ENCODE measurements around the gene DERL3.
"Not testable (repeated sequence)": the region's sequence is repeated elsewhere in the genome, so short reads cannot be mapped to it uniquely, and the experiment has no call there.

Gene DERL3

DNA sequence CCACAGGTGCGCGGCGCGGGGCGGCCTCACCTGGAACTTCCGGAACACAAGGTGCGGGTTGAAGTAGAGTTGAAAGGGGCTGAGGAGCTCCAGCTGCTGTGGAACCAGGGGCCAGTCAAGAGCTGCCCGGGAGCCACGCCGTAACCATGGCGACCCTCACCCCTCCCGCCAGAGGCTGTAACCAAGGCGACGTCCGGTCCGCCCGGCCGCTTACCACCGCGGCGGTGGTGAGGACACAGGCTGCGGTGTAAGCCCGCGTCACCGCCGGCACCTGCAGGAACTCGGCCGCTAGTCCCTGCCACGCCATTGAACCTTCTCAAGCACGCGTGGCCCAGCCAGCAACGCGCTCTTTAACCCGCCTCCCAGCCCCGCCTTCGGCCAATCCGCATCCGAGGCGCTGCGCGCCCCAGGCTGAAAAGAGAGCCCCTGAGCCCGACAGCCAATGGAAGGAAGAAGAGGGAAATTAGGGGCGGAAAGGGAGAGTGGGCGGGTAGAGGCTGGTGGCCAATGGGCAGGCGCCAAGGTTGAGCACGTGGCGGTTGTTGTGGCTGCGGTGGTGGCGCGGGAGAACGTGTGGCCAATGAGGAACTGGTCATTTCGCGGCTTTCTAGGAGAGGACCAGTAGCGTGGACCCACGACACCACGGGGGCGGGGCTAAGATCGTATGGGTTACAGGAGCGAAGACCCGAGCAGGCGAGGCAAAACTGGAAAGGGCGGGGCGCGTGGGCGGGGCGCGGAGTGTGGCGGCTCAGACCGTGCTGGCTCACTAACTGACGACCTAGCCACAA, at the start of gene DERL3:
Gene DERL3, minus strand, starts transcription at position 326 of the 788 bp plus-strand sequence. Its CDS starts 19 bp downstream, at position 307.
- Histone ChIP-seq H3K9ac (ENCODE audit: low read length) (no peak within 1 kb of the TSS), H3K4me3 (ENCODE audit: low read depth in 1 of 2, low read length in 2 of 2) (peak within 1 kb of the TSS; percentile 41 to 50), H3K4me1 (ENCODE audit: insufficient read depth, low read length) (peaks cover 11% of the 10 kb centered on the region), H3K27me3 (ENCODE audit: control insufficient read depth in 1 of 2, insufficient read depth in 2 of 2, low read length in 2 of 2) (peaks cover 0 to 4% of the 10 kb centered on the region in 2 donors), H3K27ac (ENCODE audit: low read depth, low read length) (no peak within 1 kb of the TSS), H3K36me3 (ENCODE audit: insufficient read depth, low read length) (peaks cover 20% of the 10 kb centered on the region), H3K9me3 (ENCODE audit: low read length) (no peaks in the 10 kb centered on the region)

DNA sequence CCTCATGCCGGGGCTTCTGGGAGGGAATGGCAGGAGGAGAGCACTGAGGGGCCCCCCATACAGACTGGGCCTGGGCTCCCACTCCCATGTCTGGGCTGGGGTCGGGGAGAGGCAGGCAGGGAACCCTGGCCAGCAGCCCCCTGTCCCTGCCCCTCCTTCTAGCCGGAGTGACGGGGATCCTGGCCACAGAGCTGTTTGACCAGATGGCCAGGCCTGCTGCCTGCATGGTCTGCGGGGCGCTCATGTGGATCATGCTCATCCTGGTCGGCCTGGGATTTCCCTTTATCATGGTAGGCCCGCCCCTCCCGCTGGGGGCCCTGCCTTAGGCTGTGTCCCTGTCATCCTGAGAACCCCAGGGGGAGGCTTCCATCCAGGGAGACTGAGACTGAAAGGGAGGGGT, 45.3 kb upstream of the DERL3 start:
- H3K9me3 ChIP-seq (ENCODE audit: low read length): no peaks in the 10 kb centered on the region
- H3K4me1 ChIP-seq (ENCODE audit: insufficient read depth, low read length): peaks cover 3% of the 10 kb centered on the region
- H3K27me3 ChIP-seq (ENCODE audit: control insufficient read depth in 1 of 2, insufficient read depth in 2 of 2, low read length in 2 of 2): no peaks in the 10 kb centered on the region
- no peak overlapping the region for H3K4me3 ChIP-seq (ENCODE audit: low read depth in 1 of 2, low read length in 2 of 2)
- H3K27ac ChIP-seq (ENCODE audit: low read depth, low read length): no peak overlapping the region
- H3K9ac ChIP-seq (ENCODE audit: low read length): no peak overlapping the region
- no peaks in the 10 kb centered on the region for H3K36me3 ChIP-seq (ENCODE audit: insufficient read depth, low read length)

- H3K4me3 ChIP-seq (ENCODE audit: low read depth in 1 of 2, low read length in 2 of 2): no peak overlapping the region
- H3K36me3 ChIP-seq (ENCODE audit: insufficient read depth, low read length): no peaks in the 10 kb centered on the region
Observed at GRCh38 chr22:23883658-23884057, 44.9 kb upstream of the DERL3 start.

DNA sequence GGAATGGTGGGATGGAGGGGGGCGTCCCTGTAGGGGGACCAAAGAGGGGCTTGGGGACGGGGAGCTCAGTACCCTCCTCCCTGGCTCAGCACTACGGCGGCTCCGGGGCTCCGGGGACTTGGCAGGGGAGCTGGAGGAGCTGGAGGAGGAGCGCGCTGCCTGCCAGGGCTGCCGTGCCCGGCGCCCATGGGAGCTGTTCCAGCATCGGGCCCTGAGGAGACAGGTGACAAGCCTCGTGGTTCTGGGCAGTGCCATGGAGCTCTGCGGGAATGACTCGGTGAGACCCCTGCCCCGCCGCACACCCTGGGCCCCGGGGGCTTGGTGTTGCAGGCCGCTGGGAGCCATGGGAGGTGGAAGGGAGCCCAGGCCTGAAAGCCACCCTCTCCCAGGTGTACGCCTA, 43.6 kb upstream of the DERL3 start:
- Histone ChIP-seq H3K27ac (ENCODE audit: low read depth, low read length) (no peak overlapping the region), H3K4me1 (ENCODE audit: insufficient read depth, low read length) (no peaks in the 10 kb centered on the region), H3K9me3 (ENCODE audit: low read length) (no peaks in the 10 kb centered on the region), H3K4me3 (ENCODE audit: low read depth in 1 of 2, low read length in 2 of 2) (no peak overlapping the region), H3K9ac (ENCODE audit: low read length) (no peak overlapping the region), H3K27me3 (ENCODE audit: control insufficient read depth in 1 of 2, insufficient read depth in 2 of 2, low read length in 2 of 2) (no peaks in the 10 kb centered on the region), H3K36me3 (ENCODE audit: insufficient read depth, low read length) (peaks cover 9% of the 10 kb centered on the region)

More at GRCh38 chr22:23883658-23884057, 44.9 kb upstream of the DERL3 start:
- Histone ChIP-seq H3K27me3 (ENCODE audit: control insufficient read depth in 1 of 2, insufficient read depth in 2 of 2, low read length in 2 of 2) (no peaks in the 10 kb centered on the region), H3K4me1 (ENCODE audit: insufficient read depth, low read length) (peaks cover 3% of the 10 kb centered on the region), H3K9ac (ENCODE audit: low read length) (no peak overlapping the region), H3K9me3 (ENCODE audit: low read length) (no peaks in the 10 kb centered on the region), H3K27ac (ENCODE audit: low read depth, low read length) (no peak overlapping the region)

DNA sequence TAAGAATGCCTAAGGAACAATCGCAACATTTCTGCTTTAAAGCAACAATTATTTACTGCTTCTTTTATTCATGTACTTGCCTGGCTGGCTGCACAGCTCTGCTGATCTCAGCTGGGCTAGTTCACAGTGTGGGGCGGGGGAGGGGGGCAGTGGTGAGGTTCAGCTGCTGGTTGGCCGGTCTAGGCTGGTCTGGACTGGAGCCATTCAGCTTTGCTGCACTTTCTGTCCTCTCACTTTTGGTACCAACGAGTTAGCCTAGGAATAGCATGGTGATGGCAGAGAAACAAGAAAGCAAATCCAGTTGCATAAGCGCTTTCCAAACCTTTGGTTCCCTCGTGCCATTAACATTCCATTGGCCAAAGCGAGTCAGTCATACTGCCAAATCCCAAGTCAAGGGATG, 39.4 kb upstream of the DERL3 start:
- H3K27me3 ChIP-seq (ENCODE audit: control insufficient read depth in 1 of 2, insufficient read depth in 2 of 2, low read length in 2 of 2): no peaks in the 10 kb centered on the region
- H3K36me3 ChIP-seq (ENCODE audit: insufficient read depth, low read length): peaks cover 29% of the 10 kb centered on the region
- H3K9ac ChIP-seq (ENCODE audit: low read length): no peak overlapping the region
- H3K4me3 ChIP-seq (ENCODE audit: low read depth in 1 of 2, low read length in 2 of 2): no peak overlapping the region
- H3K4me1 ChIP-seq (ENCODE audit: insufficient read depth, low read length): no peaks in the 10 kb centered on the region
- no peak overlapping the region for H3K27ac ChIP-seq (ENCODE audit: low read depth, low read length)
- no peaks in the 10 kb centered on the region for H3K9me3 ChIP-seq (ENCODE audit: low read length)

DNA sequence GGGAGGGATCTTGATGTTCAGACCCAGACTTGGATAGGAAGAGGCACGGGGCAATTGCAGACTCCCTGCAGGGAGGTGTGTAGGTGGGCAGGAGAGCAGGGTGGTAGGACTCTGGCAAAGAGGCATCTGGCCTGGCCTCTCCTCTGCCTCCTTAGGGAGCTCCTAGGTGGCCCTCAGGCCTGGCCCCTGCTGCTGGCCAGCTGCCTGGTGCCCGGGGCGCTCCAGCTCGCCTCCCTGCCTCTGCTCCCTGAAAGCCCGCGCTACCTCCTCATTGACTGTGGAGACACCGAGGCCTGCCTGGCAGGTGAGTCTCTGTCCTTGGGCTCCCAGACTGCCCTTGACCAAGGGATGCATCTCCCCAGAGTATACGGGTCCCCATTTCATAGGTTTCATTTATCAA, 38.8 kb upstream of the DERL3 start:
- Histone ChIP-seq H3K4me3 (ENCODE audit: low read depth in 1 of 2, low read length in 2 of 2) (no peak overlapping the region), H3K27me3 (ENCODE audit: control insufficient read depth in 1 of 2, insufficient read depth in 2 of 2, low read length in 2 of 2) (no peaks in the 10 kb centered on the region), H3K4me1 (ENCODE audit: insufficient read depth, low read length) (no peaks in the 10 kb centered on the region), H3K36me3 (ENCODE audit: insufficient read depth, low read length) (peaks cover 30% of the 10 kb centered on the region), H3K9me3 (ENCODE audit: low read length) (no peaks in the 10 kb centered on the region), H3K9ac (ENCODE audit: low read length) (no peak overlapping the region), H3K27ac (ENCODE audit: low read depth, low read length) (no peak overlapping the region)

DNA sequence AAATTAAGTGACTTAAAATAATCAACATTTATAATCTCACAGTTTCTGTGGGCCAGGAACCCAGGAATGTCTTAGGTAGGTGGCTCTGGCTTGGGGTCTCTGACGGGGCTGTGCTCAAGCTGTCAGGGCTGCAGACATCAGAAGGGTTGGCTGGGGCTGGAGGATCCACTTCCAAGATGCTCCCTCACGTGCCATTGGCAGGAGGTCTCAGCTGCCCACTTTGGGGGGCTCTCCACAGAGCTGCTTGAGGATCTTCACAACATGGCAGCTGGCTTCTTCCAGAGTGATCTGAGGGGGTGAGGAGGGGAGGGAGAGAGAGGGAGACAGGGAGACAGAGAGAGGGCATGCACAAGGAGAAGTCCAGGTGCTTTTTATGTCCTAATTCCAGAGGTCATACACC, 37.0 kb upstream of the DERL3 start:
- Histone ChIP-seq H3K27ac (ENCODE audit: low read depth, low read length) (no peak overlapping the region), H3K9me3 (ENCODE audit: low read length) (no peaks in the 10 kb centered on the region), H3K4me3 (ENCODE audit: low read depth in 1 of 2, low read length in 2 of 2) (no peak overlapping the region), H3K4me1 (ENCODE audit: insufficient read depth, low read length) (no peaks in the 10 kb centered on the region), H3K36me3 (ENCODE audit: insufficient read depth, low read length) (peaks cover 33% of the 10 kb centered on the region), H3K9ac (ENCODE audit: low read length) (no peak overlapping the region), H3K27me3 (ENCODE audit: control insufficient read depth in 1 of 2, insufficient read depth in 2 of 2, low read length in 2 of 2) (no peaks in the 10 kb centered on the region)

- Histone ChIP-seq H3K27me3 (ENCODE audit: control insufficient read depth in 1 of 2, insufficient read depth in 2 of 2, low read length in 2 of 2) (no peaks in the 10 kb centered on the region), H3K36me3 (ENCODE audit: insufficient read depth, low read length) (peaks cover 33% of the 10 kb centered on the region), H3K9ac (ENCODE audit: low read length) (no peak overlapping the region), H3K4me1 (ENCODE audit: insufficient read depth, low read length) (no peaks in the 10 kb centered on the region), H3K4me3 (ENCODE audit: low read depth in 1 of 2, low read length in 2 of 2) (no peak overlapping the region), H3K9me3 (ENCODE audit: low read length) (no peaks in the 10 kb centered on the region), H3K27ac (ENCODE audit: low read depth, low read length) (no peak overlapping the region)
Observed at GRCh38 chr22:23874871-23875270, 36.1 kb upstream of the DERL3 start.

DNA sequence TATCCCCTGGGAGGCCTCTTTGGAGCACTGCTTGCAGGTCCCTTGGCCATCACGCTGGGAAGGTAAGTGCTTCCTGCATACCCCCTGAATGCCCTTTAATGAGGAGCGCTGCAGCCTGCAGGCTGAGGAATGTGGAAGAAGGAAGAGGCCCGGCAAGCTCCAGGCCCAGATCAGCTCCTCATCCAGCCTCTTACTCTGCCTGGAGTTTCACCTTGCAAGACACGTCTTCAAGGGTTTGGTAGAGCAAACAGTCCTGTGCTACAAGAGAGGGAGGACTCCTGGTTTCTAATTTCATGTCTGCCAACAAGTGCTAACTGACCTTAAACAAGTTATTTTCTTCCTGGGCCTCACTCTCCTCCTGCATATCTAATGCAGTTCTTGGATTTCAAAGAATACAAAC, 29.8 kb upstream of the DERL3 start:
- Histone ChIP-seq H3K9me3 (ENCODE audit: low read length) (no peaks in the 10 kb centered on the region), H3K27me3 (ENCODE audit: control insufficient read depth in 1 of 2, insufficient read depth in 2 of 2, low read length in 2 of 2) (no peaks in the 10 kb centered on the region), H3K36me3 (ENCODE audit: insufficient read depth, low read length) (peaks cover 24% of the 10 kb centered on the region), H3K9ac (ENCODE audit: low read length) (no peak overlapping the region), H3K4me1 (ENCODE audit: insufficient read depth, low read length) (no peaks in the 10 kb centered on the region), H3K27ac (ENCODE audit: low read depth, low read length) (no peak overlapping the region), H3K4me3 (ENCODE audit: low read depth in 1 of 2, low read length in 2 of 2) (no peak overlapping the region)

GRCh38 chr22:23864499-23865154, 25.8 kb upstream of the DERL3 start:
- H3K27ac ChIP-seq (ENCODE audit: low read depth, low read length); H3K4me3 ChIP-seq (ENCODE audit: low read depth in 1 of 2, low read length in 2 of 2); H3K9me3 ChIP-seq (ENCODE audit: low read length); H3K27me3 ChIP-seq (ENCODE audit: control insufficient read depth in 1 of 2, insufficient read depth in 2 of 2, low read length in 2 of 2); H3K9ac ChIP-seq (ENCODE audit: low read length); H3K4me1 ChIP-seq (ENCODE audit: insufficient read depth, low read length): not testable (repeated sequence)
- peaks cover 26% of the 10 kb centered on the region for H3K36me3 ChIP-seq (ENCODE audit: insufficient read depth, low read length)

- Histone ChIP-seq H3K9me3 (ENCODE audit: low read length) (no peaks in the 10 kb centered on the region), H3K4me3 (ENCODE audit: low read depth in 1 of 2, low read length in 2 of 2) (no peak overlapping the region), H3K27me3 (ENCODE audit: control insufficient read depth in 1 of 2, insufficient read depth in 2 of 2, low read length in 2 of 2) (no peaks in the 10 kb centered on the region), H3K9ac (ENCODE audit: low read length) (no peak overlapping the region), H3K4me1 (ENCODE audit: insufficient read depth, low read length) (peaks cover 9% of the 10 kb centered on the region), H3K36me3 (ENCODE audit: insufficient read depth, low read length) (peaks cover 6% of the 10 kb centered on the region), H3K27ac (ENCODE audit: low read depth, low read length) (no peak overlapping the region)
Observed at GRCh38 chr22:23862103-23862502, 23.3 kb upstream of the DERL3 start.

DNA sequence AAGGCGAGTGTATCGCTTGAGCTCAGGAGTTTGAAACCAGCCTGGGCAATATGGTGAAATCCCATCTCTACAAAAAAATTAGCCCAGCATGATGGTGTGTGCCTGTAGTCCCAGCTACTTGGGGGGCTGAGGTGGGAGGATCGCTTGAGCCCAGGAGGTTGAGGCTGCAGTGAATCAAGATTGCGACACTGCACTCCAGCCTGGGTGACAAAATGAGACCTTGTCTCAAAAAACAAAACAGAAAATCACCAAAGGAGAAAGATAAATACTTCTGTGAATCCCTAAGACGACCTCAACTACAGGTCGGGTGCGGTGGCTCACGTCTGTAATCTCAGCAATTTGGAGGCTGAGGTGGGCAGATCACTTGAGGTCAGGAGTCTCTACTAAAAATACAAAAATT, 21.4 kb upstream of the DERL3 start:
- not testable (repeated sequence) for H3K9ac ChIP-seq (ENCODE audit: low read length); H3K27me3 ChIP-seq (ENCODE audit: control insufficient read depth in 1 of 2, insufficient read depth in 2 of 2, low read length in 2 of 2); H3K9me3 ChIP-seq (ENCODE audit: low read length); H3K36me3 ChIP-seq (ENCODE audit: insufficient read depth, low read length); H3K27ac ChIP-seq (ENCODE audit: low read depth, low read length); H3K4me3 ChIP-seq (ENCODE audit: low read depth in 1 of 2, low read length in 2 of 2)
- peaks cover 15% of the 10 kb centered on the region for H3K4me1 ChIP-seq (ENCODE audit: insufficient read depth, low read length)

Data from muscle layer of colon (tissue), 2 donors.